T-helper 1 cell (primary cell): ENCODE results near the gene SVEP1.

Source experiments
- DNase-seq, 5 donors: peaks; one replicate each; pipeline ENCODE4 v3.0.0-alpha.2; 2012 to 2020

SVEP1 gene

DNA sequence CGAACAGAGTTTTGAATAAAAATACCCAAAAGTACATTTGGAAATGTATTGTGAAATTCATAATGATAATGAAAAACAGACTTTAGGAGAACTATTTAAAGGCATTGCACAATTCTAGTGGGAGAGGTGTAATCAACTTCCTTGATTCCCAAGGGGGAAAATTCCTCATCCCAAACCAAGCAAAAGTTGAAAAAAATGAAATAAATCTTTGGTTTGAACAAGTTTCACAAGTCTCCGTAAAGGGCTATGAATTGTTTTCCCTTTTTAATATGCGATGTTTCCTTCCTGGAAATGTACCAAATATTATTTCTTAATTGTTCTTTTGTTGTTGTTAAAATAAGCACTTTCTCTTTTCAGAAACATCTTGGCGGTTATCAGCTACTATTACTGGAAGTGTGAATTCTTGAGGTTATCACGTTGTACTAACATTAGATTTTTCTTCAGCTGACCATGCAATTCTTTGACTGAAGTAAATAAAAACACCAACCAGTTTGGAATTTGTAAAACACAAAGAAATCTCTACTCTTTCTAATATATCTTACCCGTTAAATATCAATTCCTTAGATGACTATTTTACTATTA lies 59.3 kb downstream of the SVEP1 start:
- DNase-seq, result no peak

DNA sequence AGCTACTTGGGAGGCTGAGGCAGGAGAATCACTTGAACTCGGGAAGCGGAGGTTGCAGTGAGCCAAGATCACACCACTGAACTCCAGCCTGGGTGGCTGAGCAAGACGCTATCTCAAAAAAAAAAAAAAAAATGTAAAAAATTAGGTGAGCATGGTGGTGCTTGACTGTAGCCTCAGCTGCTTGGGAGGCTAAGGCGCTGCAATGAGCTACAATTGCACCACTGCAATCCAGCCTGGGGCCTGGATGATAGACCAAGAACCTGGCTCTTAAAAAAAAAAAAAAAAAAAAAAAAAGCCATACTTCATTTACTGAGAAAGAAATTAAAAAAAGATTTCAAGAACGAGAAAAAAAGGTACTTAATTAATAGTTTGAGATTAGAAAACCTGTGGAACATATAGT lies 62.1 kb downstream of the SVEP1 start:
- DNase-seq, result no peak

DNA sequence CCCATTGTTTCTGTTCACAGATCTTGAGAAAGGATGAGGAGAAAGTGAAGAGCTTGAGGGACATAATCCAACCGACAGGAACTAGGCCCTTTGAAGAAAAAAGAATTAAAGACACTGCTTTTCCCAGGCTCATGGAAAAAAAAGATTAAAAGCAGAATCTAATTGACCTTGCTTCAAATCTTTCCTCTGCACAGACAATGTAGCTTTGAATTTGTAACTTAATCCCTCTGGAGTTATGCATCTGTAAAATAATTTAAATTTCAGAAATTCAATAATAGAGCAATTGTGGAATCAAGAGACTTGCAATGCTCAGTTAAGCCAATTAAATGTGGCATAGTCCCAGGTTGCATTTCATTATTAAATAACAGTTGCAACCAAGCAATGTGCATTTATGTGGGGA lies 64.6 kb downstream of the SVEP1 start:
- DNase-seq, result no peak

DNA sequence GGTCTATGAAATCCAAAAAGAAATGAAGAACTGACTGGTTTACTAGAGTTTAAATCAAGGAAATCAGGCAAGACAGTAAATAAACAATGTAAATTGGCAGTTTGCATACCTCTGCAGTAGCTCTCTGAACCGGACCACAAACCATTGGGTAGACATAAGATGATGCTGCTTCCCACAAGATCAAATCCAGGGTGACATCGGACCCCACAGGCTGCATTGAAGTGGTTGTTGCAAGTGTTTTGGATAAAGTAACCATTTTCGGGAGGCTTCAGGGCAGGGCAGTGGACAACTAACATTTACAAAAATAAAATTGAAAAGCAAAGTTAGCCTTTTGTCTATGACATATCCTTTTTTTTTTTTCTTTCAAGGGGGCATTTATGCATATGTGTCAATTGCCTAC lies 66.7 kb downstream of the SVEP1 start:
- DNase-seq, result no peak

DNA sequence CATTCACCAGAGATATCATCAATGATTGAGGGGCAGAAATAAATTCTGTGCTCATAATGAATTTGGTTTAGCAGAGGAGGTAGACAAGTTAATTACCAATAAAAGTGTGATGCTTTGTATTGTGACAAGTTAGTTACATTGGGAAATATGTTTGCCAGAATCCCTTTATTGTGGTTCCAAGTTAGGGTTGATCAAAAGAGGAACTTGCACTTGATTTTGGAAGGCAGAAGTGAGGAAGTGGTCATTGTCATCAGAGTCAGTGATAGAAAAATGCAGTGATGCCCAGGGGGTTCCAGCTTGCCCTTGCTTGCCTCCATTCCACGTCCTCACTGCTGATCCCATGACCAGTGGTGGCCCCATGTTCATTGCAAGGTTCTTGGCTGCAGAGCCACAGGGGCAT lies 69.7 kb downstream of the SVEP1 start:
- no peak for DNase-seq

DNA sequence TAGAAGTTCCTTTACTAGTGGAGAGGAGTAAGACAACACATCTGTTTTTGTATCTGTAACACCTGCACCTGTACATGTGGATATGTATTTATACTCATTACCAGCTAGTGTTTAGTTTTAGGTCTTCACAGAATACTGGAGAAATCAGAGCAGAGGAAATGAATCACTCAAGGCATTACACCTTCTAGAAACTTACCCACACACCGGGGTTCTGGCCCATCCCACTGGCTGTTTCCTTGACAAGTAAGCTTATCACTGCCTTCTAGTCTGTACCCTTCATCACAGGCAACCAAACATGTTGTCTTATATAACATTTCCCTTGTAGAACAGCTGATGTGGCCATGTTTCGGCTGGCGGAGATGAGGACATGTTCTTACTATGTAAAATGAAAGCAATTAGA lies 76.7 kb downstream of the SVEP1 start:
- DNase-seq, result no peak

DNA sequence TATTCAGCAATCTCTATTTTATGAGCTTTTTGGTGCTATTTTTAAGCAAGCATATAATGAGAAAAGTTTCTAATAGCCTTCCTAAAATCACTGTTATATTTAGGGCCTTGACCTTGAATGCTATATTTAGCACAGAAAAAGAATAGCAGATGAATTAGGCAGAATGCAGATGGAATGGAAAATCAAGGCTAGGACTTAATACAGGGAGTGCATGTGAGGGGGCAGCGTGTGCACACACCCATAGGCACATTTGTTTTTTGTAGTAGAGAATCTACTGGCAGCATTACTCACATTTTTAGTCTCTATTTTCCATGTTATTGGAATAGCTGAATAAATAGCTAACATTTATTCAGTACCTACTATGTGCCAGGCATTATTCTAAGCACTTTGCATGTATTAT lies 79.9 kb downstream of the SVEP1 start:
- no peak for DNase-seq

DNA sequence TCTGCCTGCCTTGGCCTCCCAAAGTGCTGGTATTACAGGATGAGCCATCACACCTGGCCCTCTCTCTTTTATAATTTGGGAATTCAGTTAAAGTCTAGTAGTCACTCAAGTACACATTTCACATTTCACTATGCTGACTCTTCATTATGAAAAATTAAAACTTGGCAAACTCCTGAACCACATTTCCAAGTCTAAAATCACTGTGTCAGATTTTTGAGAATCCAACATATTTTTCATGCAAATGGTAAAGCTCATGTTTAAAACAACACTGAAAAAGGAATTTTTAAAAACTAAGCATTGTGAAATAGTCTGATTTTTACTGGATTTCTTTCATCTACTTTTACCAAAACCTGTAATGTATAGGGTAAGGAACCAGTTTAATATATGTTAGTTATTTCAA lies 92.3 kb downstream of the SVEP1 start:
- DNase-seq, result no peak

DNA sequence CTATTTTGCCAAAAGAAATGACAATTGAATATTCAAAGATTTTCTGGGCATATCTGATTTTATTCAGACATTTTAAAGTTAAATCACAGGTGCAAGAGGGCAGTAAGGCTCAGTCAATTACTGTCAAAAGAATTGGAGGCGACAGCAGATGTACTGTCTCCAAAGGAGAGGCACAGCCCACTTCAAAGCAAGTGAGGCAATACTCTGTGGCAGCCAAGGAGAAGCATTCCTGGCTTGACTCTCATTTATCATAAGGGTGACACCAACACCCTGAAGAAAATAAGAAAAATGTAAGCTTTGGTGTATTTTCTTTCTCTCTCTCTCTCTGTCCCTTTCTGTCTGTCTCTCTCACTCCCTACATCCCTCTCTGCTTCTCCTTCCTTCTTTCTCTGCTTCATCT lies 93.3 kb downstream of the SVEP1 start:
- no peak for DNase-seq

DNA sequence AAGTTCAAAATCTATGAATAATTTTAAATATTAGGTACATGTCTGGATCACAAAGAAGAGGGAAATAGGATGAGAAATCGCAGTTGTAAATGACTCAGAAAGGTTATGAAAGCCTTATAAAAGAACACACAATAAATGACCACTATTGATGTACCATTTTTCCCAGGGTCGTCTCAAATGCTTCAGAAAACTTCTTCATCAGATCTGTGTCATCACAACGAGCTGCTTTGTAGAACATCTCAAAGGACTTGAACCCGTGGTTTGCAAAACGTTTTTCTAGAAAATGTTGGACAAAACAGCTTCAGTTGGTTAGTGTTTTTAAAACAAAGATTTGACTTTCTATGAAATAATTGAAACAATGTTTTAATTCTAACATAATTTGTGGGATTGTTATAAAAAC lies 100.1 kb downstream of the SVEP1 start:
- no peak for DNase-seq

DNA sequence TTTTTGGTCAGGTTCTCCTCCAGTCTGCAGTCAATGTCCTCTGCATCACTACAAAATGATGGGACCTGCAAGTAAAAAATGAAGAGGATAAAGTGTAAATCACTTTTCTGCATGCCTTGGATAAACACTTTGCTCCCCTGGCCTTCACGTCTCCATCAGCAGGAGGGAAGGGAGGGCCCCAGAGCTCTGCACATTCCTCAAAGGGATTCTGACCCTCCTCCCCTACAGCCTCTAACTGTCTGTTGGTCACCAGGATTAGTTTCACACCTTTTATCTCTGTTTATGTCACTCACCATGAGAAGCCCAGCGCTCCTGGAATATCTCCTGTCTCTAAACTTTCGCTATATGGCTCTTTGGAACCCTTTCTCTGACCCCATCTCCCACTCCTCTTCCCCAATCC lies 103.3 kb downstream of the SVEP1 start:
- DNase-seq, result no peak

DNA sequence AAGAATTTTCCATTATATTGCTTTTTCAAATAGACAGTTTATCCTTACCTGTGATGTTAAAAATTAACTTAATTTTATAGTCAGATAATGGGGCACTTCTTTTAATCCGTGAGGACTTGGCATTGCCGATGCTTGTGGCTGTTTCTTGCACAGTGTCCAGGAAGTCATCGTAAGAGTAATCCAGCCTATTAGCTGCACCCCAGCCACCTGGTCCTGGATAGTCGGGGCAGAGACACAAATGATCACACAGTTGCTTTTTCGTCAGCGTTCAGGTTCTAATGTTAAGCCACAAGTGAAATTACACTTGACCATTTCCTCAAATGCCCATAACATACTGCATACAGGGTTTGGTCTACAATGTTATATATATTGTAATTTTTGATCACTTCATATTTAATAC lies 107.4 kb downstream of the SVEP1 start:
- no peak for DNase-seq

DNA sequence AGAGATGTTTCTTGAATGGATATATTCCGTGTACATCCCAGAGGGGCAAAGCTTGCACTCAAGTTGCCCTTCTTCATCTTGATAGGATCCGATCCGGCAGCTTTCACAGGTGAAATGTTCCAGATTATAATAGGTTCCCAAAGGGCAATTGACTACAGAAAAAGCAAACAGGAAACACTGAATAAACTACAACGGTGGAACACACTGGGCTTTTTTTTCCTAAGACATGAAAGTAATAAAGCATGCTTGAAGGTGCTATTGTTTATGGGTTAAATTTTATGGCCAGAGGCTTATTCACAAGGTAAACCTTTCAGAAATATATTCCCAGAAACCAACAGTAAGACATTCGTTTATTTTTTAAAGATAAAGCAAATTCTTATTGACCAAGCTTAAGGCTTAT lies 110.6 kb downstream of the SVEP1 start:
- no peak for DNase-seq

DNA sequence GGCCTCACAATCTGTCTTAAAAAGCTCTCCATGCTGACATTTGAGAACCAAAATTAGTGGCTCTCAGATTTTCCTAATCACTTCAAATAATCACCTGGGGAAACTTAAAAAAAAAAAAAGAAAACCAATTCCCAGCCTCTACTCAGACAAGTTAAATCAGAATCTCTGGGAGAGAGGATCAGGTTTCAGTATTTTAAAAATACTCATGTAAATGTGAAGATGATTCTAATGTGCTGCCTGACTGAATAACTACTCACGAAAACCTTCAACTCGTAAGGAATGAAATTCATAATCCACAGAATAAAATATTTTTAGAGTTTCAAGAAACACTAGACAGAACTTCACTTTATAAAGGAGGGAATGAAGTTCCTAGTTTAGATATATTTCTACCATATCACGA lies 114.4 kb downstream of the SVEP1 start:
- no peak for DNase-seq

DNA sequence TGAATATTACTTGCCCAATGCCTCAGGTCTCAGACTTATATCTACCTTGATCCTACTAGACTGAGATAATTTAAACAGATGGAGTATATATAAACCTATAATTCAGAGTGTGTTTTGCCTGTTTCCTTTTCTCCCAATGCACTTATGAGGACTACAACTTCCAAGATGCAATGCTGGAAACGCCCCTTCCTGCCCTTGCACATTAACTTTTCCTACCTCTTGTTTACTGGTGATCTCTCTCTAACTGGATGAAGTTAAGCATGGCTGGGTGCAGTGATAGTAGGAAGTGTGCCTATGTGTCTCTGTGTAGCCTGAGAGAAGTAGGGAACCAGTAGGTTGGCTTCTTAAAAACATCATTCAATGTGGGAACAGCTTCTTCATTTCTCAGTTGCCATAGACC lies 115.2 kb downstream of the SVEP1 start:
- DNase-seq, result no peak

DNA sequence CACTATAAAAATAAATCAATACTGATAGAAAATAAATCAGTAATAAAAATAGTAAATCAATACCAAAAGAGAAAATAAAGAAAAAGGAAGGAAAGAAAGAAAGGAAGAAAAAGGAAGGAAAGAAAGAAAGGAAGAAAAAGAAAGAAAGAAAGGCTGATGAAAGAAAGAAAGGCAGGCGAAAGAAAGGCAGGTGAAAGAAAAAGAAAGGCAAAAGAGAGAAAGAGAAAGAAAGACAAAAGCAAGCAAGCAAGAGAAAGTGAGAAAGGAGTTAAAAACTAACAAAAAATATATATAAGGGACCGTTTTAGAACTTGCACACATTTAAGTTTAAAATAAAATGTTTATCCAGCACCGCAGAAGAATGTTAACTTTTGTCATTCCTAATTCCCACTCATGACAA lies 116.0 kb downstream of the SVEP1 start:
- no peak for DNase-seq

DNA sequence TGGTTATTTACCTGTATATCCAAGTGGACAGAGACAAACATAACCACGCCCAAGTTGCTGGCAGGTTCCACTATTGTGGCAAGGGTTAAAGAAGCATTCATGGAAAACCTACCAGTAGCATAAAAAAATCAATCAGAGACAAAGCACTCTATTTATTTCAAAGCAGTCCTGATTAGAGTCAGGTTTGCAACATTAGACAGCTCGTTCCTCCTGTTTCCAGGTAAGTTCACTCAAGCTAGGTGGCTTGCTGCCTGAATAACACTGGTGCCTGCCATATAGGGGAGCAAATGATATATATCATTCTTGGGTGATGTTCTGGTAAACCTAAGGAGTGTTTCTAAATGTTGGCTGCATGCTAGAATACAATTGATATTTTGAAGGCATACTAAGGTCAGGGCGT lies 122.3 kb downstream of the SVEP1 start:
- DNase-seq, result no peak

DNA sequence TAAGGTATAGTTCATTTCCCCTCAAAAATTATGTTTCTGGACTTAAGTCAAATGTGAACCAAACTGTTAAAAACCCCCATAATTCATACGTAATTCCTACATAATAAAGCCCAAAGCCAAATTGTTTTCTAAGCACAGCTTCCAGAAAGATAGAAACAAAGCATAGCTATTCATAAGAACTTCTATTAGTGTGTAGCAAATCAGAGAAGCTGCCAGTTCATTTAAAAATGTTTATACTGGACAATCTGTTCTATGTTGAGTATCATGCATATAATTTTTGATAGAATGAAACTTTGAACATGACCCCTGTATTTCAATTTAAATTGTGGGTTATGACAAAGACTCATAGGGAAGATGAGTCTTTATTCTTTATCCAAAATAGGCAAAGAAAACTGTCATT lies 122.9 kb downstream of the SVEP1 start:
- no peak for DNase-seq

DNA sequence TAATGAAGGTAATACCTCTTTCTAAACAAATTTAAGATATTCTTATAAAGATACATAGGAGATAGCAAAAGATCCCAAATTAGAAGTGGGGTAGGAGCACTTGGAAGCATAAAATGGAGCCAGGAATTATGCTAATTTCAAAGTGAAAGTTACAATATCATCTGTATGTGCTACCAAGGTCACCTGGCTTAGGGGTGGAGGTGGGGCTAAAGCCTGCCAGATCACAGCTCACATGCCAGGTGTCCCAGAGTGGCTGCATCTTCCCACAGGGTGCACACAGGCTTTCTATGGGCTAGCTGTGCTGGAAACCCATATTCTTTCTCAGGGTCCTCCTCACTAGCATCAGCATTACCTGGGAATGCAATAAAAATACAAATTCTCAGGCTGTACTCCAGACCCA lies 123.7 kb downstream of the SVEP1 start:
- DNase-seq, result no peak

DNA sequence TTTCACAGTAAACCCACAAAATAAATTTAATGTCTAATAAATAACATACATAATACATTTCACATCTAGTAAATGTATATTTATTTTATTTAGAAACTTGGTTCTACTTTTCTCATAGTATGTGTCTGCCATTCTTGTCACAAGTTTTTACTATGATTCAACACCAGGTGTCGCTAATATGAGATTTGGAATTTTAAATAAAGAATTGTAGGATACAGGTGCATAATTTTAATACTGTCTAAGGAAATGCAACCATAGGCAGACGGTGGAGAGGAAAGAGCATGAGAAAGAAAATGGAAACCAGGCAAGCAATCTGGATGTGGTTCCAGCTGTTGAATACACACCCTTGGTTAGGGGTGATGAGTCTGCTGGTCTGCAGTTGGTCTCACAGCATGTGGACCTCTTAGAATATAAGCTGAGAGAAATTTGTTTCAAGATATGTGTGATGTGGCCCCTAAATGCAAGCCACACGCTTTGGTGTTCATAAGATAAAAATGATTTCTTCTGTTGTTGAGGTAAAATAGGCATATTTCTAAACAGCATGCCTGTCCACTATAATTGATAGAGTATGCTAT lies 127.2 kb downstream of the SVEP1 start:
- DNase-seq, result no peak

DNA sequence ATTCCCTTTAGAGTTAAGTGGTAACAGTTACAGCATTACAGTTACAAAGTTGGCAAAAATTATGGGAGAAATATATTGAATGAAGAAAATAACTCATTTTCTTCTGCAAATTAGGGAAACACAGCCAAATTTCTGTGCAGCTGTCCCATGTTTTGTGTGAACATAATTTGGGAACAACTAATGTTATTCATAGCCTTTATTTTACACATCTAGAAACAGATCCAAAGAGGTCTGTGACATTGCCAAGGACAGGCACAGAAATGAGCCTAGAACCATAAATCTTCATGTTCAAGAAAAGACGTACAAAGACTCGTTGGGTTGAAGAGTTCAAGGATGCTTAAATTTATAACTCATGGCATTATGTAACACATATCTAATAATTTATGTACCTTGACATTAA lies 127.8 kb downstream of the SVEP1 start:
- no peak for DNase-seq

DNA sequence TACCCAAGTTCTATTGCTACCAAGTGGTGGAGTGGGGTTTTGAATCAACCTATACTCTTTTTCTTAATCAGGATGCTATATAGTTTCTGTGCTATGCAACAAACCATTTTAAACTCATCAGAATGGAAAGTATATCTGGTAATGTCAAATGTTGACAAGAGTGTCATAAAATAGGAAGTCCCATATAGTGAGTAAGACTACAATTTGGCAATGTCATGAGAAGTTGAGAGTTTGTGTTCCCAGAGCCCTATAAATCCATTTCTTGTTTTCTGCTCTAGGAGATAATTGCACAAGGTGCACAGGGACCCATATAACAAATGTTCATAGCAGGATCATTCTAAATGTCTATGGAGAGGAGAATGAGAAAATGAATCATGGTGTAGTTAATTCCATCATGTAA lies 132.1 kb downstream of the SVEP1 start:
- DNase-seq, result no peak

DNA sequence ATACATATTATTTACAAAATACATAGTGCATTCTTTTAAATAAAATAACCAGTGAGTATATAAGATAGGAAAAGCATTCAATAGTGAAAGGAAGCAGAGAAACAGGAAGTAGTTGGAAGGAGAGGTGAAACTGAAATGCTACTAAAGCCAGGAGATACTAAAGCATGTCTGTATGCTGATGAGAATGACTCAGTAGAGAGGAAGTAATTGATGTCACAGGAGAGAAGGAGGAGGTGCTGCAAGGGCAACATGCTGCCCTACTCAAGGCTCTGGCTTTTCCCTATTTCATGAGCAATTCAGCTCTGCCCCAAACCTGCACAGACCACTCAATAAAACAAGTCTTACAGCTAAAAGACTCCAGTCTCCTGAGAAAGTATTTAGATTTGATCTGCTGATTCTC lies 133.4 kb downstream of the SVEP1 start:
- no peak for DNase-seq

DNA sequence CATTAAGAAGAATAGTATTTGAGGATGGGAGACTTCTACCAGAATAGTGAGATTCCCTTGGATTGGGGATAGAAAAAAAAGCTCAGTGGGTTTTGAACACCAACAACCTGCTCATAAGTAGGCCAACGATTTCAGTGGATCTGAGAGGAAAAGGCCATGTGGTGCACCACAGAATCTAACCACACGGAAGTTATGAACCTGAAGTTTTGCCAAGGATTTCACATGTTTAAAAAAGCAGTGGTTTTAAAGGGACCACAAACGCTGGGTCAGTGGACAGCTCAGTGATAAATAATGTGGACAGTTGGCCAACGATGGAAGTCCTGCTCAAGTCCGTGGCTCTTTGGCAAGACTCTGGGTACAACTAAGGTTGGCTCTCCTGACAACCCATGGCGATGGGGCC lies 134.6 kb downstream of the SVEP1 start:
- no peak for DNase-seq

DNA sequence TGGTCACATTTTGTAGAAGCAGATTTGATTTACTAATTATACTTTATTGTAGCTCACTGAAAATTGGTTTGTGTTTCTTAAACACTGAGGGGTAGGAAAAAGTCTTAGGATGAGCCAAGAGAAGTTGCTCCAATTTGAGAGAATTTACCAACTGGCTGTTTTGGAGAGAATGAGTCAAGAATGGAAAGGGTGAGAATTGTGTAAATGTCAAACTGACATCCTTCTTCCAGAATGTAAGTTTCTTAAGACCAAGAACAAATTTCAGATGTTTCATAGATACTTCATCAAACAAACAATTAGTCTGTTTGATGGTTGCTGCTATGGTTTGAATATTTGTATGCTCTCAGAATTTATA lies 135.7 kb downstream of the SVEP1 start:
- DNase-seq, result no peak
